ENCODE results near the gene MYBPHL. TPM values are rescaled to one million over a fixed set of nuclear protein-coding genes. Genes with fewer than 3 reads are reported as not detected.

Gene MYBPHL
- total and polyA plus RNA-seq, 2 of the 13 experiments (the other 11 are each of a cell fraction or from before 2014, with no cell fraction given), result 3.7 to 3.8 TPM

DNA sequence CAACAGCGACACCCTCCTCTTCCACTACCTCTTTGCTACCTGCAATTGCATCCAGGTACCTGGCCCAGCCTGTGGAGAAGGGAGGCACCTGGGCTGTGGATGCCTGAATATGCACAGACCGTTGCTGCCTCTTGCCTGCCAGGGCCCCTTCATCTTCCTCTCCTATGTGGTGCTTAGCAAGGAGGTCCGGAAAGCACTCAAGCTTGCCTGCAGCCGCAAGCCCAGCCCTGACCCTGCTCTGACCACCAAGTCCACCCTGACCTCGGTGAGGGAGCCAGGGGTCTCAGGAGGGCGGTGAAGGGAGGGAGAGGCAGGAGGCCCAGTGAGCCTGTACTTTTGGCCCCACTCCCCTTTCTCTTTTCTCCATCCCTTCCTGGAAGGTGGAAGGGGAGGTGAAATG, 35.4 kb downstream of the MYBPHL start:
- H4K20me1 ChIP-seq (ENCODE audit: insufficient read depth, low read length), result no peaks in the 10 kb centered on the region
- no peak overlapping the region for H3K9ac ChIP-seq (ENCODE audit: insufficient read depth, low read depth, low read length)
- H3K27me3 ChIP-seq (ENCODE audit: control insufficient read depth in 1 of 2, insufficient read depth in 2 of 2, low read length in 2 of 2), result no peaks in the 10 kb centered on the region
- no TSS peak for BruUV-seq (replicated peaks)
- intact Hi-C loops (cut with micrococcal nuclease; ENCODE audit: unreplicated experiment) (loop anchor here (10.0 kb wide), 1 partner anchor 73 kb away; no protein-coding TSS in a partner anchor), in situ Hi-C loops (cut with HindIII; ENCODE audit: extremely low pct_ligation_motif_present, low pct_unique_long_range_greater_than_20kb) (loop anchor here (5.0 kb wide), 1 partner anchor 51 kb away; no protein-coding TSS in a partner anchor)
- FAIRE-seq (no peak), DNase-seq (ENCODE audit: low spot score) (no peak), ATAC-seq (no peak)
- H3K36me3 ChIP-seq (replicated peaks in 1 of 2; ENCODE audit: control insufficient read depth in 1 of 2, insufficient read depth in 2 of 2, low read length in 2 of 2), result 0 out of 5 replicates have a peak, but pooled peaks cover 2% of the 10 kb centered on the region in 2 experiments
- no peak overlapping the region for H3K4me3 ChIP-seq (replicated peaks in 1 of 3; ENCODE audit: insufficient read depth in 1 of 3, low read depth in 2 of 3, low read length in 3 of 3)
- H3K27ac ChIP-seq (ENCODE audit: extremely low read length, insufficient read depth, low read length), result no peak overlapping the region
- H3K4me2 ChIP-seq (ENCODE audit: low read depth, low read length), result no peak overlapping the region
- H3K9me3 ChIP-seq (ENCODE audit: low read length), result no peaks in the 10 kb centered on the region
- POLR2A ChIA-PET, result no interaction called here
- TF ChIP-seq ZNF556 (CRISPR knock-in tag; IDR thresholded peaks at IDR 0.05; ENCODE audit: borderline replicate concordance) (no peak), SMARCE1 (IDR thresholded peaks at IDR 0.05; ENCODE audit: borderline replicate concordance) (no peak), MIER3 (CRISPR knock-in tag; IDR thresholded peaks at IDR 0.05; ENCODE audit: borderline replicate concordance) (no peak), FOXA3 (CRISPR knock-in tag; IDR thresholded peaks at IDR 0.05) (no peak), ZNF264 (CRISPR knock-in tag; IDR thresholded peaks at IDR 0.05) (no peak), HNRNPK (IDR thresholded peaks at IDR 0.05; ENCODE audit: low read depth, low read length, poor library complexity, severe bottlenecking) (no peak), ZNF331 (CRISPR knock-in tag; IDR thresholded peaks at IDR 0.05) (no peak), PLRG1 (conservative IDR thresholded peaks at IDR 0.05) (no peak), MAZ (IDR thresholded peaks at IDR 0.05; ENCODE audit: borderline replicate concordance, low read depth, low read length) (no peak), MAZ (CRISPR knock-in tag; IDR thresholded peaks at IDR 0.05; ENCODE audit: low read depth) (no peak), ZNF543 (CRISPR knock-in tag; IDR thresholded peaks at IDR 0.05) (no peak), CENPX (CRISPR knock-in tag; IDR thresholded peaks at IDR 0.05) (no peak), ZNF792 (CRISPR knock-in tag; IDR thresholded peaks at IDR 0.05) (no peak), ZNF317 (CRISPR knock-in tag; IDR thresholded peaks at IDR 0.05) (no peak), ZNF274 (CRISPR knock-in tag; IDR thresholded peaks at IDR 0.05) (no peak), XRCC5 (optimal IDR thresholded peaks at IDR 0.05; ENCODE audit: low read length) (no peak)
- TF ChIP-seq, protein P1, sequence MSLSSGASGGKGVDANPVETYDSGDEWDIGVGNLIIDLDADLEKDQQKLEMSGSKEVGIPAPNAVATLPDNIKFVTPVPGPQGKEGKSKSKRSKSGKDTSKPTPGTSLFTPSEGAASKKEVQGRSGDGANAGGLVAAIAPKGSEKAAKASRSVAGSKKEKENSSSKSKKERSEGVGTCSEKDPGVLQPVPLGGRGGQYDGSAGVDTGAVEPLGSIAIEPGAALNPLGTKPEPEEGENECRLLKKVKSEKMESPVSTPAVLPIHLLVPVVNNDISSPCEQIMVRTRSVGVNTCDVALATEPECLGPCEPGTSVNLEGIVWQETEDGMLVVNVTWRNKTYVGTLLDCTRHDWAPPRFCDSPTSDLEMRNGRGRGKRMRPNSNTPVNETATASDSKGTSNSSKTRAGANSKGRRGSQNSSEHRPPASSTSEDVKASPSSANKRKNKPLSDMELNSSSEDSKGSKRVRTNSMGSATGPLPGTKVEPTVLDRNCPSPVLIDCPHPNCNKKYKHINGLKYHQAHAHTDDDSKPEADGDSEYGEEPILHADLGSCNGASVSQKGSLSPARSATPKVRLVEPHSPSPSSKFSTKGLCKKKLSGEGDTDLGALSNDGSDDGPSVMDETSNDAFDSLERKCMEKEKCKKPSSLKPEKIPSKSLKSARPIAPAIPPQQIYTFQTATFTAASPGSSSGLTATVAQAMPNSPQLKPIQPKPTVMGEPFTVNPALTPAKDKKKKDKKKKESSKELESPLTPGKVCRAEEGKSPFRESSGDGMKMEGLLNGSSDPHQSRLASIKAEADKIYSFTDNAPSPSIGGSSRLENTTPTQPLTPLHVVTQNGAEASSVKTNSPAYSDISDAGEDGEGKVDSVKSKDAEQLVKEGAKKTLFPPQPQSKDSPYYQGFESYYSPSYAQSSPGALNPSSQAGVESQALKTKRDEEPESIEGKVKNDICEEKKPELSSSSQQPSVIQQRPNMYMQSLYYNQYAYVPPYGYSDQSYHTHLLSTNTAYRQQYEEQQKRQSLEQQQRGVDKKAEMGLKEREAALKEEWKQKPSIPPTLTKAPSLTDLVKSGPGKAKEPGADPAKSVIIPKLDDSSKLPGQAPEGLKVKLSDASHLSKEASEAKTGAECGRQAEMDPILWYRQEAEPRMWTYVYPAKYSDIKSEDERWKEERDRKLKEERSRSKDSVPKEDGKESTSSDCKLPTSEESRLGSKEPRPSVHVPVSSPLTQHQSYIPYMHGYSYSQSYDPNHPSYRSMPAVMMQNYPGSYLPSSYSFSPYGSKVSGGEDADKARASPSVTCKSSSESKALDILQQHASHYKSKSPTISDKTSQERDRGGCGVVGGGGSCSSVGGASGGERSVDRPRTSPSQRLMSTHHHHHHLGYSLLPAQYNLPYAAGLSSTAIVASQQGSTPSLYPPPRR (CRISPR knock-in tag; IDR thresholded peaks at IDR 0.05; ENCODE audit: borderline replicate concordance), result no peak
- TF ChIP-seq, protein P2, sequence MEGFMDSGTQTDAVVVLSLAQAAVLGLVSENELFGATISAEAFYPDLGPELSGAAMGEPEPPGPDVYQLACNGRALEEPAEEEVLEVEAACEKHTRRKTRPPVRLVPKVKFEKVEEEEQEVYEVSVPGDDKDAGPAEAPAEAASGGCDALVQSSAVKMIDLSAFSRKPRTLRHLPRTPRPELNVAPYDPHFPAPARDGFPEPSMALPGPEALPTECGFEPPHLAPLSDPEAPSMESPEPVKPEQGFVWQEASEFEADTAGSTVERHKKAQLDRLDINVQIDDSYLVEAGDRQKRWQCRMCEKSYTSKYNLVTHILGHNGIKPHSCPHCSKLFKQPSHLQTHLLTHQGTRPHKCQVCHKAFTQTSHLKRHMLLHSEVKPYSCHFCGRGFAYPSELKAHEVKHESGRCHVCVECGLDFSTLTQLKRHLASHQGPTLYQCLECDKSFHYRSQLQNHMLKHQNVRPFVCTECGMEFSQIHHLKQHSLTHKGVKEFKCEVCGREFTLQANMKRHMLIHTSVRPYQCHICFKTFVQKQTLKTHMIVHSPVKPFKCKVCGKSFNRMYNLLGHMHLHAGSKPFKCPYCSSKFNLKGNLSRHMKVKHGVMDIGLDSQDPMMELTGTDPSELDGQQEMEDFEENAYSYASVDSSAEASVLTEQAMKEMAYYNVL (CRISPR knock-in tag; IDR thresholded peaks at IDR 0.05; ENCODE audit: borderline replicate concordance), result no peak
- no peaks in the 10 kb centered on the region for H3K79me2 ChIP-seq (ENCODE audit: insufficient read depth, low read length)
- 94% methylated on average over 6 of the region's 6 CpGs for WGBS (ENCODE audit: low lambda C conversion rate)
- H2AFZ ChIP-seq (ENCODE audit: low read length), result no peak overlapping the region
- H3K4me1 ChIP-seq (ENCODE audit: insufficient read depth, low read length), result peaks cover 41% of the 10 kb centered on the region
- CTCF ChIA-PET (ENCODE audit: low intra/inter-chr PET ratio, low total read pairs), result no interaction called here
